Karpas-422 (cell line): ENCODE measurements around the gene ZNF528. TPM values are rescaled to one million over a fixed set of nuclear protein-coding genes. Genes with fewer than 3 reads are reported as not detected.
A peak's percentile ranks its signal among the peaks of the same experiment; 100 is the strongest.

Experiments used
- DNase-seq: peaks from one replicate; pipeline ENCODE4 v3.0.0-alpha.2; 2015
- H2AFZ ChIP-seq: fragments of 200-600 bp; sonication (generic); 2 replicates; pipeline ENCODE4 v1.6.1; 2014; ENCODE audit warnings: antibody characterized with exemption, low read length, mixed read lengths
- H3K27ac ChIP-seq: fragments of 200-600 bp; sonication (generic); 2 replicates; pipeline ENCODE4 v1.5.1; 2014; ENCODE audit warnings: mild to moderate bottlenecking, low read length, moderate library complexity
- H3K27me3 ChIP-seq: fragments of 200-600 bp; sonication (generic); 2 replicates; pipeline ENCODE4 v1.6.1; 2014; ENCODE audit warnings: low read length, mixed read lengths
- H3K36me3 ChIP-seq: fragments of 200-600 bp; sonication (generic); 2 replicates; pipeline ENCODE4 v1.6.1; 2014; ENCODE audit warnings: low read length, mixed read lengths; ENCODE audit not compliant: insufficient read depth
- H3K4me1 ChIP-seq: fragments of 200-600 bp; sonication (generic); 2 replicates; pipeline ENCODE4 v1.6.1; 2014; ENCODE audit warnings: mild to moderate bottlenecking, low read length, mixed read lengths
- H3K4me2 ChIP-seq: fragments of 200-600 bp; sonication (generic); 2 replicates; pipeline ENCODE4 v1.6.1; 2014; ENCODE audit warnings: low read length, low read depth, mild to moderate bottlenecking; ENCODE audit not compliant: poor library complexity, severe bottlenecking
- H3K4me3 ChIP-seq: fragments of 200-600 bp; sonication (generic); 2 replicates; pipeline ENCODE4 v1.5.1; 2014; ENCODE audit warnings: mild to moderate bottlenecking, antibody characterized with exemption, low read length, mixed read lengths
- H3K79me2 ChIP-seq: fragments of 200-600 bp; sonication (generic); 2 replicates; pipeline ENCODE4 v1.6.1; 2014; ENCODE audit warnings: mild to moderate bottlenecking, low read length, mixed read lengths
- H3K9ac ChIP-seq: fragments of 200-600 bp; sonication (generic); 2 replicates; pipeline ENCODE4 v1.6.0; 2014; ENCODE audit warnings: low read length
- H3K9me2 ChIP-seq: fragments of 200-600 bp; sonication (generic), shearing (Covaris generic); replicated peaks from 2 replicates; pipeline ENCODE4 v1.6.0; 2014; ENCODE audit warnings: mild to moderate bottlenecking, low read length, moderate library complexity; ENCODE audit not compliant: insufficient read depth
- H3K9me3 ChIP-seq: fragments of 300-700, 200-600 bp; sonication (generic); 2 replicates; pipeline ENCODE4 v1.6.1; 2014; ENCODE audit warnings: low read length, mixed read lengths
- H4K20me1 ChIP-seq: fragments of 200-600 bp; sonication (generic); 2 replicates; pipeline ENCODE4 v1.6.1; 2014; ENCODE audit warnings: mild to moderate bottlenecking, antibody characterized with exemption, low read length, low read depth; ENCODE audit not compliant: insufficient read depth
- total RNA-seq: library from RNA; depleted of rRNA; stranded (reverse); fragments of >200 nt; shearing (Covaris generic); gene quantifications from 2 replicates; pipeline ENCODE4 v1.2.3, GENCODE V29; 2014; ENCODE audit warnings: low replicate concordance; rRNA removed

Gene ZNF528
- 9.8 and 11.1 TPM in 2 replicates for total RNA-seq

DNA sequence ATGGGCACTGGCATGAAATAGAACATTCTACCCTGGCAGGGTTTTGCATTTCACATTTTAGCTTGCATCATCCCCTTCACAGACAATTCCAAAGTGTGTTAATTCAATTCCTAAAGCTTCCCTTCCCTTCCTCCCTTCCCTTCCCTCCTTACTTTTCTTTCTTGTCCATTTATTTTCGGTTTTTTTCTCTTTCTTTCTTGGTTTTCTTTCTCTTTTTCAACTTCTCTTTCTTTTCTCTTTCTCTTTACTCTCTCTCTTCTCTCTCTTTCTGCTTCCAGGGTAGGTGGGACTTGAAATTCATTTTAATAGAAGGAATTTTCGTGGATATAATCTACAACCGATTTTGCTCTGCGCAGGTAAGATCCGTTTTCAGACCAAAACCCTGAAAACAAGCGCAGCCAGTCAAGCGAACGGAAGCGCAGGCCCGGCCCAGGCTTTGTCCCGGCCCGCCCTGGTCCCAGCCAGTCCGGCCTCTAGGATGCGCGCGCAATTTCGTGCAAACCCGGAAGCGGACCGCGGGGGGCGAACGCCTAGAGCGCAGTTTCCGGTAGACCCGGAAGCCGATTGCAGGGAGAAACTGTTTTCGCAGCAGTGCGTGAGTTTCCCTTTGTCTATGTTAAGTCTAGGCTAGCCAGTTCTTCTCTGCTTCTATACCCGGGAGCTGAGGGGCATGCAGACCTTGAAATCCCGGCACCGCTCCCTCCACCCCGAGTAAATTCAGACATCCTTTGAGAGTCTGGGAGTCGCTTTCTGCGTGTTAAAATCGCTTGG lies at the start of gene ZNF528:
Gene ZNF528, plus strand, starts transcription at position 540 of the 771 bp plus-strand sequence. CDS start 4,165 bp downstream, outside the sequence.
- Histone ChIP-seq H4K20me1 (no peaks in the 10 kb centered on the region), H3K9ac (no peak within 1 kb of the TSS), H3K79me2 (no peaks in the 10 kb centered on the region), H3K4me3 (no peak within 1 kb of the TSS), H3K27ac (no peak within 1 kb of the TSS), H2AFZ (no peak within 1 kb of the TSS), H3K4me1 (0 out of 2 replicates have a peak, but pooled peaks cover 3% of the 10 kb centered on the region), H3K9me3 (no peaks in the 10 kb centered on the region), H3K36me3 (no peaks in the 10 kb centered on the region), H3K9me2 (no peaks in the 10 kb centered on the region), H3K4me2 (no peak within 1 kb of the TSS), H3K27me3 (no peaks in the 10 kb centered on the region)
- no peak for DNase-seq

DNA sequence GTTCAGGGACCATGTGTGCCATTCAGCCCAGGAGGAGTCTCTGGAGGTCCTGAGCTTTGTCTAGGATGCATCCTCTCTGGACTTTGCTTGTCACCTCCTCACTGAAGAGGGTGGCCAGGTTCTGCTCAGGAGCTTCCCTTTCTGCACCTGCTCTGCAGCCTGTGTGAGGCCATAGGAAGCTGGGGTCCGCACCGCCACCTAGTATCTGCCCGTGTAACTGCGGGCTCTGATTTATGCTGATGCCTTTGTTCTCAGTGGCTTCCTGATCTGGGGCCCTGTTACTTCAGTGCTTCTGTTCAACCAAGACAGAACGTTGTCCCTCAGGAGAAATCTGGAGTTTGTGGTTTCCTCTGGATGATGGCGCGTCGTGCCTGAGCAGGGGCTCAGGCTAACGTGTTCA lies 46.1 kb upstream of the ZNF528 start:
- H3K27me3 ChIP-seq, result no peaks in the 10 kb centered on the region
- H3K4me3 ChIP-seq, result no peak overlapping the region
- H3K9me2 ChIP-seq, result no peaks in the 10 kb centered on the region
- peaks cover 82% of the 10 kb centered on the region for H3K36me3 ChIP-seq
- H3K9me3 ChIP-seq, result no peaks in the 10 kb centered on the region
- no peaks in the 10 kb centered on the region for H4K20me1 ChIP-seq
- H3K4me1 ChIP-seq, result no peaks in the 10 kb centered on the region
- DNase-seq, result peak; percentile 77
- H3K4me2 ChIP-seq, result no peak overlapping the region
- H3K9ac ChIP-seq, result no peak overlapping the region
- H3K27ac ChIP-seq, result no peak overlapping the region
- H3K79me2 ChIP-seq, result no peaks in the 10 kb centered on the region
- H2AFZ ChIP-seq, result no peak overlapping the region

DNA sequence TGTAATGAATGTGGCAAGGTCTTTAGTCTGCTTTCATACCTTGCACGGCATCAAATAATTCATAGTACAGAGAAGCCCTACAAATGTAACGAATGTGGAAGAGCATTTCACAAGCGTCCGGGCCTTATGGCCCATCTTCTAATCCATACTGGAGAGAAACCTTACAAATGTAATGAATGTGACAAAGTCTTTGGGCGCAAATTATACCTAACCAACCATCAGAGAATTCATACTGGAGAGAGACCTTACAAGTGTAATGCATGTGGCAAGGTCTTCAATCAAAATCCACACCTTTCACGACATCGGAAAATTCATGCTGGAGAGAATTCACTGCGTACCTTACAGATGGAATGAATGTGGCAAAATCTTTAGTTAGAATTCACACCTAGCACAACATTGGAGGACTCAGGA lies 31.2 kb upstream of the ZNF528 start:
- Histone ChIP-seq H3K9me2 (no peaks in the 10 kb centered on the region), H3K27me3 (no peaks in the 10 kb centered on the region), H3K79me2 (no peaks in the 10 kb centered on the region), H3K36me3 (peaks cover 58% of the 10 kb centered on the region), H3K4me1 (no peaks in the 10 kb centered on the region), H4K20me1 (no peaks in the 10 kb centered on the region), H3K27ac (no peak overlapping the region), H3K9me3 (peaks cover 51% of the 10 kb centered on the region), H3K4me2 (no peak overlapping the region), H3K4me3 (no peak overlapping the region), H2AFZ (no peak overlapping the region), H3K9ac (no peak overlapping the region)
- no peak for DNase-seq

DNA sequence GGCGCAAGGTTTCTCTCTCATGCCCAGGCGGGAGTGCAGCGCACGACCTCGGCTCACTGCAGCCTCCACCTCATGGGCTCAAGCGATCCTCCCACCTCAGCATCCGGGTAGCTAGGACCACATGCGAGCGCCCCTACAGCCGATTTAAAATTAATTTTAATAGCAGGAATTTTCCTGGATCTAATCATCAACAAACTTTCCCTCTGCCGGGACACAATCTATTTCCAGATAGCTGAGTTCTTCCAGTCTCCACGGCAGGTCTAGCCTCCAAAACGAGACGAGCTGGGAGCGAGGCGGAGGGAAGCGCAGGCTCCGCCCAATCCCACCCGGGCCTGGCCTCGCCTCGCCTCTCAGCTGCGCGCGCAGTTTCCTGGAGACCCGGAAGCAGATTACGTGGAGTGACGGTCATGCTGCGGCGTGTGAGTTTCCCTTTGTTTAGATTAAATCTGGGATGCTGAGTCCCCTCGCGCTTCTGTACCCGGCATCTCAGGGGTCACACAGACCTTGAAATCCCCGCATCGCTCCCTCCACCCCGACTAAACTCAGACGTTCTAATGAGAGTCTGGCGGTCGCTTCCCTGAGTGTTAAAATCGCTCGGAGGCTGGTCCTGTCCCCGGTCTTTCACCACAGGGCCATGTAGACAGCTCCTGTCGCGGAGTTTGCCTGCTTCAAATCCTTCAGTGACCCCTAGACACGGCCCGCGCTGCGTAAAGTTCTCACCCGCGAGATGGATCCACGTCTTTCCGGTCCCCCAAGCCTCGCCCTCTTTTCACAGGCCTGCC lies 27.9 kb upstream of the ZNF528 start, which contains the start of gene ZNF880:
Gene ZNF880, plus strand, starts transcription at position 365 of the 782 bp plus-strand sequence. Its CDS starts 43 bp downstream, at position 408.
- Histone ChIP-seq H3K36me3 (peaks cover 45% of the 10 kb centered on the region), H3K27ac (no peak within 1 kb of the TSS), H3K9ac (no peak within 1 kb of the TSS), H3K27me3 (no peaks in the 10 kb centered on the region), H3K9me2 (no peaks in the 10 kb centered on the region), H3K4me3 (no peak within 1 kb of the TSS), H2AFZ (no peak within 1 kb of the TSS), H4K20me1 (no peaks in the 10 kb centered on the region), H3K9me3 (peaks cover 40% of the 10 kb centered on the region), H3K4me1 (no peaks in the 10 kb centered on the region), H3K79me2 (no peaks in the 10 kb centered on the region), H3K4me2 (no peak within 1 kb of the TSS)
- no peak for DNase-seq

GRCh38 chr19:52370341-52370710 lies 27.3 kb upstream of the ZNF528 start:
- H4K20me1 ChIP-seq, result no peaks in the 10 kb centered on the region
- no peak for DNase-seq
- H3K9me2 ChIP-seq, result no peaks in the 10 kb centered on the region
- H3K27me3 ChIP-seq, result no peaks in the 10 kb centered on the region
- H3K79me2 ChIP-seq, result no peaks in the 10 kb centered on the region
- peaks cover 35% of the 10 kb centered on the region for H3K9me3 ChIP-seq
- no peak overlapping the region for H3K4me2 ChIP-seq
- no peaks in the 10 kb centered on the region for H3K4me1 ChIP-seq
- no peak overlapping the region for H3K27ac ChIP-seq
- no peak overlapping the region for H3K9ac ChIP-seq
- H3K36me3 ChIP-seq, result peaks cover 43% of the 10 kb centered on the region
- no peak overlapping the region for H2AFZ ChIP-seq
- H3K4me3 ChIP-seq, result no peak overlapping the region

DNA sequence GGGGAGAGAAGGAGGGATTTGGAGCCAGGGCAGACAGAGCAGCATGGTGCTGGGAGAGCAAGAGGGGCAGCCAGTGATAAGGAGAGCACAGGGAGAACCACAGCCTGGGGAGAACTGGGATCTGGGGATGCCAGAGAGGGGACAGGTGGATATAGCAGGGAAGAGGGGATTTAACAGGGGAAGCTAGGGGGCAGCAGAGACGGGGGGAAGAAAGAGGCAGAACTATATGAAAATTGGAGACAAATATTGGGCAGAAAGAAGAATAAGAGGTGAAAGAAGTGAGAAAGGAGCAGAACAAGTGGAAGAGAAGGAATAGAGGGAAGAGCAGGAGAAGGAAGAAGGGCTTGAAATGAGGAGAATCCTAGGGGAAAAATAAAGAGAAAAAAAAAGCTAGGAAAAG lies 6.5 kb upstream of the ZNF528 start:
- H3K4me1 ChIP-seq, result no peaks in the 10 kb centered on the region
- DNase-seq, result peak; percentile 64
- H3K27ac ChIP-seq, result no peak overlapping the region
- H3K4me3 ChIP-seq, result no peak overlapping the region
- H3K36me3 ChIP-seq, result no peaks in the 10 kb centered on the region; the same call in 1 of the 2 replicates
- no peak overlapping the region for H3K9ac ChIP-seq
- H3K9me2 ChIP-seq, result no peaks in the 10 kb centered on the region
- H3K79me2 ChIP-seq, result no peaks in the 10 kb centered on the region
- H3K27me3 ChIP-seq, result no peaks in the 10 kb centered on the region
- peaks cover 5% of the 10 kb centered on the region; the same call in 1 of the 2 replicates for H3K9me3 ChIP-seq
- H3K4me2 ChIP-seq, result no peak overlapping the region
- no peak overlapping the region for H2AFZ ChIP-seq
- H4K20me1 ChIP-seq, result no peaks in the 10 kb centered on the region

DNA sequence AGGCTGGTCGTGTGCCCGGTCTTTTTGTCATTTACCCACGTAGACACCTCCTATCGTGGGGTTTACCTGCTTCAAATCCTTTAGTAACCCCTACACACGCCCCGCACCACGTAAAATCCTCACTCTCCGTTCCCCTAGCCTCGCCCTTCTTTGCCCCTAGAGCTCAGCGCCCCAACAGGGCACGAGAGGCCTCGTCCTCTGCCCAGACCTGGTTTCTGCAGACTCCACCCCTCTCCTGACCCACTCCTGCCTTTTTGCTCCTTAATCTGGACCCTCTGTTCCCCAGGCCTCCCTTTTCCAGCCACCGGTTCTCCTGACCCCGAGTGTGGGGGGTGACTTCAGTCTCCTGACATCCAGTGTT lies 412 bp downstream of the ZNF528 start:
- no peak for DNase-seq
- H2AFZ ChIP-seq, result no peak overlapping the region
- H3K27ac ChIP-seq, result no peak overlapping the region

DNA sequence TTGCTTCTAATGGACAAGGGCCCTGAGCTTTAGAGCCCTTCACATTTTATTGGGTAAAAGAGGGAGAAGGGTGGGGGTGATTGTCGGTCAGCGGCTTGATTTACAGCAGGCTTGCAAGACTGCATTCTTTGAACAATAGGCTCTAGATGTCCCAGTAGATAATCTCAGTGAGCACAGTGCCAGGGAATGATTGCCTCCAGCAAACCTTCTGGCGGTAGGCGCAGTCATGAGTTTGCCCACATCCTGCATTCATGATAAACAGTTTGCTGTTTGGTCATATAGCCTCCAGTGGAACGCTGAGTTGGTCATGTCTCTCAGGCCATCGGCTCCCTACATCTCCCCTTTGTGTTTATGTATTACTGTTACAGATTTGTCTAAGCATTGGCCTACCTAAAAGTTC lies 12.6 kb downstream of the ZNF528 start:
- H3K4me1 ChIP-seq, result no peaks in the 10 kb centered on the region
- peaks cover 32% of the 10 kb centered on the region for H3K9me3 ChIP-seq
- no peak overlapping the region for H3K4me3 ChIP-seq
- no peak for DNase-seq
- no peaks in the 10 kb centered on the region for H4K20me1 ChIP-seq
- H3K4me2 ChIP-seq, result no peak overlapping the region
- no peaks in the 10 kb centered on the region for H3K79me2 ChIP-seq
- H3K9ac ChIP-seq, result no peak overlapping the region
- H3K36me3 ChIP-seq, result peaks cover 23% of the 10 kb centered on the region
- no peaks in the 10 kb centered on the region for H3K27me3 ChIP-seq
- H2AFZ ChIP-seq, result no peak overlapping the region
- H3K27ac ChIP-seq, result no peak overlapping the region
- H3K9me2 ChIP-seq, result no peaks in the 10 kb centered on the region

More for the DNA sequence above, 412 bp downstream of the ZNF528 start:
- H3K27me3 ChIP-seq, result no peaks in the 10 kb centered on the region
- H3K9ac ChIP-seq, result no peak overlapping the region
- H3K4me1 ChIP-seq, result 0 out of 2 replicates have a peak, but pooled peaks cover 3% of the 10 kb centered on the region
- H3K9me2 ChIP-seq, result no peaks in the 10 kb centered on the region
- H3K36me3 ChIP-seq, result 0 out of 2 replicates have a peak, but pooled peaks cover 2% of the 10 kb centered on the region
- H3K79me2 ChIP-seq, result no peaks in the 10 kb centered on the region
- no peak overlapping the region for H3K4me2 ChIP-seq
- no peaks in the 10 kb centered on the region for H3K9me3 ChIP-seq
- no peaks in the 10 kb centered on the region for H4K20me1 ChIP-seq
- H3K4me3 ChIP-seq, result no peak overlapping the region
